PC-9 (cell line): ENCODE measurements around the gene PAK1IP1.

ENCODE experiments used
- CTCF ChIP-seq: fragments of 200-600 bp; sonication (generic); conservative IDR thresholded peaks from 2 replicates; pipeline ENCODE4 v1.6.1; 2017; ENCODE audit warnings: mixed run types, antibody characterized with exemption, mild to moderate bottlenecking, moderate library complexity
- EZH2 ChIP-seq: fragments of 200-600 bp; sonication (generic); IDR thresholded peaks from 2 replicates; pipeline ENCODE4 v1.8.0; 2017; ENCODE audit warnings: antibody characterized with exemption, low read depth

- TF ChIP-seq EZH2 (no peak), CTCF (no peak)
Observed at GRCh38 chr6:10725044-10725443, 30.3 kb downstream of the PAK1IP1 start.
